Muscle of arm (tissue), 12 donors: ENCODE results near the gene SCNM1. TPM values are rescaled to one million over a fixed set of nuclear protein-coding genes. Genes with fewer than 3 reads are reported as not detected.

Source experiments
- DNase-seq: peaks from one replicate; pipeline ENCODE4 v3.0.0-alpha.2; 2013
- polyA plus RNA-seq, 12 donors: library from polyadenylated mRNA; unstranded; fragments of 120-200 nt; gene quantifications; one replicate each; pipeline ENCODE4 v1.2.1, GENCODE V29; 2013; ENCODE audit not compliant: insufficient read length in 12 of 12

The SCNM1 gene
- polyA plus RNA-seq, 12 donors, result 23.1 to 54.8 (median 39.1) TPM; not detected in 1

DNA sequence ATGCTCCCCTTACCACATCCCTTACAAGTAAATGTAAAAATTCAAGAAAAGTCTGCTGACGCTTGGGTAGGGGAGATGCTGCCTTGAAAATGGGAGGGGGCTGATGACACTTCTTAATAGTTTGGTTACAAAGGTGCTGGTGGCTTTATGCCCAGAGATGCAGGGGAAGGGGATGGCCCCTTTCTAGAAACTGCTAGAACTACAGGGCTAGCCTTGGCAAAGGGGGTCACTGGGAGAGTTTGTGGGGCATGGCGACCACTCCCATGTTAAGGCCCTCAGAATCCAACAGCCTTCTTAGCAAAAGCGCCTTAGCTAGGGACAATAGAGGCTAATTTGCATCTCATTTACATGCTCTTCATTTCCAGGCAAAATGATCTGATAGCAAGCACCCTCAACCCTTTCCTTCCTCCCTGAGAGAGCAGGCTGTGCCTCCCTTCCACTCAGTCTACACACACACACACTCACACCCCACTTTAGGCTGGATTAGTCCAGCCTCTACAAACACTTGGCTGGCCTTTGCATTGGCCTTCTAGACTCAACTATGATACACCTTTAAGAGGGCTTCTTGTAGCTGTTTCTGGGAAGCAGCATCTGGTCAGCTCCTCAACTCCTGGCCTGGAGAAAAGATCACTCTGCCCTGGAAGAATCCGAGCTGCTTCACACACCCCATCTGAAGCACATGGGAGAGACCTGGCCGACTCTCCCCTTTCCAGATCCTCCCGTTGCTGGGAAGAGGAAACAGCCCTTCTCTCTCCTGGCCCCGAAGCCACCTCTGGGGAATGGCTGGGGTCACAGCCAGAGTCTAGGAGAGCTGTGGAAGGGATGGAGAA, 21.3 kb upstream of the SCNM1 start:
- DNase-seq, result peak; percentile 64

DNA sequence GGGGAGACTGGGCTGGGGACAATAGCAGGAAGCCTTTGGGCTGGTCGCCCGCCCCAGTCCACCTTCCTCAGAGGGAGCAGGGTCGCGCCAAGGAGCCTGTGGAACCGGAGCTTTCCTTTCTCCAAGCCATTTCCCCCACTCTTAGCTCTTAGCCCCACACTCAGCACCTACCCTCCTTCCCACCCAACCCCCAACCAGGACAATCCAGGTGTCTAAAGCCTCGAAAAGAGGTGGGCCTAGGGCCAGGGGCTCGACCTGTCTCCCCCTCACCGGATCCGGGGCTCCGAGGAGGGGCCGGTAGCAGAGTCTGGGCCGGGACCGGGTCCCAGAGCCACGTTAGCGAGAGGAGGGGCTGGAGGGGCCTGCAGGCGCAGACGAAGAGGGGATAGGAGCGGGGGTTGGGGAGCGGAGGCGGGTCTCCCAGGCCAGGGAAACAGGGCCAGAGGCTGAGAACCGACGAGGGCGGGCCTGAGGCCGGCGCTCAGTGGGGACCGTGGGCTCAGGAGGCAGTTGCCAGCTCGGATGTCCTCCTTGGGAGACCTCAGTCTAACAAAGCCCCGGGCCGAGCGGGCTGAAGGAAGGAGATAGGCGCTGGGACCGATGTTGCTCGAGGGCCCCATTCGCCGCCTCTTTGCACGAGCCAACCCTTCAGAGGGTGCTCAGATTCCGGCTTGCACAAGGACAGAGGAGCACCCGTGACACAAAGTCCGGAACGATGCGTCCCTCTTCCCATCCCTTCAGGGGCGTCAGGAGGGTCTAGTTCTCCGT, 20.5 kb upstream of the SCNM1 start:
- no peak for DNase-seq

DNA sequence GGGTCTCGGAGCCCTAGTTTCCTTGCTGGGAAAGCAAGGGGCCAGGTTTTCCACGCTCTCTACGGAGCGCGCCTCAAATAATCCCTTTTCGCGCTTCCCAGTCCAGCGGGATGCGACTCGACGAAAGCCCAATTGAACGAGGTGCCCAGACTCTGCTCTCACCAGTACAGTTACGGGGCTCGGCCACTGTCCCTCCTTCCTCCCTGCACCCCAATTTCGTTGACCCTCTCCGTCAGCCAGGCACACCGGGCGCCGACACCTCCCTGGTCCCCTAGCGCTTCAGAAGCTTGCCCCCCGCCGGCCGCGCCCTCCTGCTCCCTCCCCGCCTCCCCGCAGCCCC, 19.9 kb upstream of the SCNM1 start:
- no peak for DNase-seq

DNA sequence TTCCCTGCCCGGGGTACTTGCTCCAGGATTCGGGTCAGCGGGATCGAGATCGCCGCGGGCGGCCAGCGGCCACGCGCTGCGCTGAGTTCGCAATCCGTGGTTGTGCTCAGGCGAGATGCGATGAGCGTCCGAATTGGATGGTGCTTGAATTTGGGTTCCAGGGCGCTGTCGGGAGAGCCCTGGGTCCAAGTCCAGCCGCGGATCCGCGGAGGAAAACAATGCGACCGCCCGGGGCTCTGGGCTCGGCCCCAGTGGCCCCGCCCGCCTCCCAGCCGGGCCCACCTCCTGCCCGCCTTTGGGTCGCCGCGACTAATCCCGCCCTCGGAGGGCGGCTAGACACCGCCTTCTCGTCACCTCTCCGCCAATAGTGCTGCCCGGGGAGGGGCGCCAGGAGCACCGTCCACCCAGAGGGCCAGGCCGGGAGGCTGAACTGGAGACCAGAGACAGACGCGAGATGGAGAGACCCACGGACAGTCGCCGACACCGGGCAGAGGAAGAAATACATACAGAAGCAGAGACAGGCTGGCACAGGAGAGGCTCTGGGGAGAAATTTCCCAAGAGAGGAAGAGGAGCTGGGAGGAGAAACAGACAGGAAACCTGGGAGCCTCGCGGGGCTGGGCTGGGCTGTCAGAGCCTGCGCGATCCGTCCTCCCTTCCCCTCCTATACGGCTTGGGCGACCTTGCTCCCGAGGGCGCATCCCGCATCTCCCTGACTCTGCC, 19.4 kb upstream of the SCNM1 start, which contains the start of gene SEMA6C:
SEMA6C (minus strand) TSS at position 220 of the 720 bp plus-strand sequence. CDS start 4,010 bp downstream, outside the sequence.
- DNase-seq, result peak; percentile 95

DNA sequence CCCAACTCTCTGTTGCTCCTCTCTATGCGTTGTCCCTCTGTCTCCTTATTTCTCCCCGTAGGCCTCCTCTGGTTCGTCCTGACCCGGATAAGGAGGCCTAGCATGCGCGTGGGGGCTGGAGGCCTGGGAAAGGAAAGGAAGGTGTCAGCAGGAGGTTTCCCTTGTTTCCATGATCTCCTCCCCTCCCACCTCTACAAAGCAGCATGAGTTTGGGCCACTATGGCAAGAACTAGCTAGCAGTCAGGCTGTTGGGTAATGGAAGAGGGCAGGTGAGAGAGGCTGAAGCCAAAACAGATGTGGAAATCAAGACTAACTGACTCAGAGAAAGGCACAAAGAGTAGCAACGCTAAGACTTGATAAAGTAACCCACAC, 18.8 kb upstream of the SCNM1 start:
- DNase-seq, result no peak

DNA sequence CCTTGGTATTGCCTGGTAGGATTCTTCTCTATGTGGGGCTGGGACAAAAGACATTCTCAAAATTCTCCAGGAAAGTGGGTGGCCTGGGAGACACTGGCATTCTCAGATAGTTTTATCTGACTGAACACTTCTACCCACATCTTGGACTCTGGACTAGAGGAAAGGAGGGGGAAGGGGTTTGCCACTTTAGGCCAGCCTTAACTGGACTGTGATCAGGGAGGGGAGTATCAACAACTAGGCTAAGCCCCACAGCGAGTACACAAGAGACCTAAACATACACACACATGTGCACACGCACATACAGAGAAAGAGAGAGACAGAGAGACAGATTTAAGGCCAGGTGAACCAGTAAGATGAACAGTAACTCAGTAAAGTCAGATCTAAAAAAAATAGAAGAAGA, 18.3 kb upstream of the SCNM1 start:
- DNase-seq, result no peak

DNA sequence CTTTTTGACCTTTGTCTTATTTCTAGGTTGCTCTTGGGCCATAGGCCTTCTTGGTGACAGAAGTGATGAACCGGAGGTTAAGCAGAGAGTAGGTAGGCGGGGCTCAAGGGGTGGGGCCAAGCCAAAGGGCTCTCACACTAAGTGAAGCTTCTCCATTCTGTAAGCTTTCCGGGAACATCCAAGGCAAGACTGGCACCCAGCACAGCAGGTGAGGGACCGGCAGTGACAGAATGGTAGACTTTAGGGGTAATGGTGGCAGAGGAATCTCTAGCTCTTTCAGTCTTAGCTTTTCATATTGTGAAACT, 9.5 kb upstream of the SCNM1 start, which contains the start of gene TNFAIP8L2:
TNFAIP8L2 (plus strand) TSS at position 135 of the 305 bp plus-strand sequence. CDS start 2,049 bp downstream, outside the sequence.
- no peak for DNase-seq

DNA sequence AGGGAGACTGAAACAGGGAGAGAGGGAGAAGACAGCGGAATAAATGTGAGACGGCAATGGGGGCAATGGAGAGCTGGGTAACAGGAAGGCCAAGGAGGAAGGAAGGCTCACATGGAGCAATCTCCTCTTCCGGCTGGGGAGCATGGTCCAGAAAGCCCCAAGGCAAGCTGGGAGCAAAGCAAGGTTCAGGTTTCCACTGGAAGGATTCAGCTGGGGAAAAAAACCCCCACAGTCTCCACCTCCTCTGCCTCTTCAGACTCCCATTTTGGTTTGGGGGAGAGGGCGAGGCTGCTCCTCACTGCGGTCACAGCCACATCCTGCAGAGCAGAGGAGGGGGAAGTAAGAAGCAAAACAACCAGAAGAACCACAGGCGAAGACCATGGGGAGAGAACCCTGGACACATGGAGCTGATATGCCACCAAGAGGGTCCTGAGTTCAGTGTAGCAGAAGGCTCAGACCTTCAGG, 8.8 kb upstream of the SCNM1 start:
- DNase-seq, result no peak

DNA sequence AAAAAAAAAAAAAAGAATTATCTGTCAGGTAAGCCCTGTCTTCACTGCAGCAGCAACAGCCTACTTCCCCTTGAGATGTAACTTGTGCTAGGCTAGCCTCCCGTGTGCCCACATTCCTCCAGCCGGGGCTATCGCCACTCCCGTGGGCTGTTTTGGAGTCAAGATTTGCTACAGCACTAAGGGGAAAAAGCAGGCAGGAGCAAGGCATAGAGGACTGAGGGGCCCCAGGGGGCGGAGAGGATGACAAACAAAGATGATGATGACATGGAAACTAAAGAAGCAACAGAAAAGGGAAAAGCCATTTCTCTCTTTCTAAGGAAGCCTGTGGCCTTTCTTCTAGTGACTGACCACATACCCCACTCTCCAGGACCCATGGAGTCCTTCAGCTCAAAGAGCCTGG, 7.6 kb upstream of the SCNM1 start:
- no peak for DNase-seq

DNA sequence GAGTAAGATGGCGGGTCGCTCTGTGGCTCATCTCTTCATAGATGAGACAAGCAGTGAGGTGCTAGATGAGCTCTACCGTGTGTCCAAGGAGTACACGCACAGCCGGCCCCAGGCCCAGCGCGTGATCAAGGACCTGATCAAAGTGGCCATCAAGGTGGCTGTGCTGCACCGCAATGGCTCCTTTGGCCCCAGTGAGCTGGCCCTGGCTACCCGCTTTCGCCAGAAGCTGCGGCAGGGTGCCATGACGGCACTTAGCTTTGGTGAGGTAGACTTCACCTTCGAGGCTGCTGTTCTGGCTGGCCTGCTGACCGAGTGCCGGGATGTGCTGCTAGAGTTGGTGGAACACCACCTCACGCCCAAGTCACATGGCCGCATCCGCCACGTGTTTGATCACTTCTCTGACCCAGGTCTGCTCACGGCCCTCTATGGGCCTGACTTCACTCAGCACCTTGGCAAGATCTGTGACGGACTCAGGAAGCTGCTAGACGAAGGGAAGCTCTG, 7.1 kb upstream of the SCNM1 start:
- no peak for DNase-seq

DNA sequence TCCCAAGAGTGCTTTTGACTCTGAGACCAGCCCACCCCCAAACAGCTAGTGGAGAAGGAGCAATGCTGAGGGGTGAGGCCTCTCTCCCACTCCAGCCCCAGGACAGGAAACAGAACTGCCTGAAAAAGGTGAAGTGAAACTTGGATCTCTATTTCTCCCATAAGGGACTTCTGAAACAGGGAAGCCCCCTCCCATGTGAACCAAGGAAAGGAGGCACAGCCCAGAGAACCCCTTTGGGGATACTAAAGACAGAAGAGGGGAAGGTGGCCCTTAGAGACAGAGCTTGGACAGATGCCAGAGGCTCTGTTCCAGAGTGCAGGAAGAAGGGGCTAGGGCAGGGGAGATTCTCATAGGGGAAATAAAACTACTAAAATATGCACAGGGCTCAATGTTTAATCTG, 6.6 kb upstream of the SCNM1 start:
- DNase-seq, result no peak

DNA sequence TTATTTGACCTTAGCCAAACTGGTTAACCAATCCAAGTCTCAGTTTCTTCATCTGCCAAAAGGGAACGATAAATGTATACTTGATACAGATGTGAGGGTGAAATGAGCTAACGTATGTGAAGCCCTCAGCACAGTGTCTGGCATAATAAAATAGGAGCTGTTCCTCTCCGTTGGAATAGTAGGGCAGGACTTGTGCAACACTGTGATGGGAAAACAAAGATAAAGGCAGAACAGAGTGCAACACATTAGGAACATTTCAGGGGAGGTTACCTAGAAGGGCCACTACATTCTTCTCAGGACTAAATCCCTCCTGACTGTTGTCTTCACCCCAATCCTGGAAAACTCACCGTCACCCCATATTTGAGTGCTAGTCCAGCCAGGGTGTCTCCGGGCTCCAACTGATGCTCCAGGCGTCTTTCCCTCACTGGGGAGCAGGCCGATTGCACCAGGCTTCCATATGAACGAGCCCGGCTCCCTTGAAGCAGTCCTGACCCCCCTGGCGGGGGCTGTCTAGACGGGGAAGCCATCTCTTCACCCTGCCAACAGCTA, 1.1 kb upstream of the SCNM1 start:
- no peak for DNase-seq

DNA sequence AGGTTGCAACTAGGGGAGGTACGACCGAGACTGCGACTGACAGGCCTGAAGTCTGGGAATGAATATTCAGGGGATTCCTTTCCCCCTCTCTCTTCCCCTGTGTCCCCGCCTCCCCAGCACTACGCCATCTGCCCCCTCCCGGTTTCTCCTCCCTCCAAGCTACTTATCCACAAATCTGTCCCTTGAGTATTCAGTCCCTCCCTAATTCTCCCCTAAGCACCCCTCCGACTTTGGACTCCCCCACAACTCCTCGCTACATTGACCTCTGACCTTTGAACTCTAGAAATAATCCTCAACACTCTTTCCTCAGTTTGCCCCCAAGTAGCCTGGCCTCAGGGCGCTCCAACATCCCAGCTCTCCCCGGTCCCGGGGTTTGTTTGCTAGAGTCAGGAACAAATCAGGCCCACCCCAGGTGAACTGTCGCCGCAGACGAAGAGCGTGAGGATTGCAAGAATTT, 635 bp upstream of the SCNM1 start:
- peak; percentile 67 for DNase-seq

DNA sequence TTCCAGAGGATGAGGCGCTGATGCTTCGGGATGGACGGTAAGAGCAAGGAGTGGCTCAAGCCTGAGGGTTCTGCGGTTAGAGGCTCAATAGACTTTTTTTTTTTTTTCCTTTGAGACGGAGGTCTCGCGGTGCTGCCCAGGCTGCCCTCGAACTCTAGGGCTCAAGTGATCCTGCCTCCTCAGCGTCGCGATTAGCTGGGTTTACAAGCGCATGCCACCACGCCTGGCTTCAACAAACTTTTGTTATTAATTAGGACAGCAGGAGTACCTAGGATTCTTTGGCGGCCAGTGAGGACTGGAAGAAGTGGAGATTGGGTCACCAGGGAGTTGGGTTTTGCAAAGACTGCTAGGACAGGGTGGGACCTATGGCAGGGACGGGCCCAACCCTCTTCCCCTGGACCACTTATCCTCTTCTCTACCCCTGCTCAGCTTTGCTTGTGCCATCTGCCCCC, 587 bp downstream of the SCNM1 start:
- no peak for DNase-seq

DNA sequence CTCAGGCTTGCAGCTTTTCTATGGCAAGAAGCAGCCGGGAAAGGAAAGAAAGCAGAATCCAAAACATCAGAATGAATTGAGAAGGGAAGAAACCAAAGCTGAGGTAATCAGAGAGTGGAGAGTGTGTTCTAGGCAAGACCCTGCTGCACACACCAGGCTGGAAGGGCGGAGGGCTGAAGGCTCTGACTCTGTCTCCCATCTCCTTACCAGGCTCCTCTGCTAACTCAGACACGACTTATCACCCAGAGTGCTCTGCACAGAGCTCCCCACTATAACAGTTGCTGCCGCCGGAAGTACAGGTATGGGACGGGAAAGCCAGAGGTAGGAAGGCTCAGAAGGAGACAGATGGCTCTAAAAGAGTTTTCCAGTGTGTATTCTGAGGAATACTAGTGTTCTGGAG, 1.2 kb downstream of the SCNM1 start:
- no peak for DNase-seq

DNA sequence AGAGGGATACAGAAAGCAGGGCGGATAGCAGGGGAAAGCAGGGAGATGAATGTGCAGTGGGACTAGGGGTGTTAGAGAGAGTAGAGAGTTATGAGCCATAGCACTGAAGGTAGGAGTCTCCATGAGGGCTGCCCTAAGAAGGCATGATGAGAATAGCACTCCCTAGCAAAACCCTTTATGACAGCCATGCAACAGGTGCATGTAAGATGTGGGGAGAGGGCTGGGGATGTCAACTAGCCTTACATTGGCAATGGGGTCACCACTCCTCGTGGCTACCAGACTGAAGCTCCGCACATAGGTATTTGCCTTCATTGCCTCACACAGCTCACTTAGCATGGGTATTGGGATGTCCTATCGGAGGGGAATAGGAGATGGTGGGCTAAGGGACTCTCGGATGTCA, 5.2 kb downstream of the SCNM1 start:
- no peak for DNase-seq

DNA sequence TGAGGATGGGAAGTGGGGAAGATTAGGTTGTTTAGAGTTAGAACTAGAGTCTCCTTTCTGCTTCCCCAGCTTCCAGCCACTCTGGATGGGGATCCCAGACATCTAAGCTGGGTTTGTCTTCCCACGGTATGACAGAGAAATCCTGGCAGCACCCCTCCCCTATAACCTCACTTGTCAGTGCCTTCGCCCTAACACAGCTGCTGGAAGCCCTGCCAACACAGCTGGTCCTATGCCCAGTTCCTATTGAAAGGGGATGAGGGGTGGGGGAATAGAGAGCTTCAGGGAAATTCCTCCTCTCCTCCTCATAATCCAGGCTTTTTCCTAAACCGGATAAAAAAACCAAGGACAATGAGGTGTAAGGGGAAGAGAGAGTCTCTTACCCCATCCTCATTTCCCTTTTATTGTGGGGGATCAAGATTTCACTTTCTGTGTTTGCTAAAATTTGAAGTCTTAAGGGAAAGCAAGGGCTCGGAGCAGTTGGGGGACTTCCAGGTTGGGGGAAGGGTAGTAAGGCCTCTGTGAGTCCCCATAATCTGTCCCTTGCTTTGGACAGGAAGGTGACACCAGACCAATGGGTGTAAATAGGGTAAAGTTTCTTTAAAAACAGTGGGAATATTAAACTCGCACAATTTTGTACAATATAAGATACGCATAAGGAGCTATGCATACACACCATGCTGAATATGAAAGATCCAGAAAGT, 9.2 kb downstream of the SCNM1 start:
- DNase-seq, result peak; percentile 57

DNA sequence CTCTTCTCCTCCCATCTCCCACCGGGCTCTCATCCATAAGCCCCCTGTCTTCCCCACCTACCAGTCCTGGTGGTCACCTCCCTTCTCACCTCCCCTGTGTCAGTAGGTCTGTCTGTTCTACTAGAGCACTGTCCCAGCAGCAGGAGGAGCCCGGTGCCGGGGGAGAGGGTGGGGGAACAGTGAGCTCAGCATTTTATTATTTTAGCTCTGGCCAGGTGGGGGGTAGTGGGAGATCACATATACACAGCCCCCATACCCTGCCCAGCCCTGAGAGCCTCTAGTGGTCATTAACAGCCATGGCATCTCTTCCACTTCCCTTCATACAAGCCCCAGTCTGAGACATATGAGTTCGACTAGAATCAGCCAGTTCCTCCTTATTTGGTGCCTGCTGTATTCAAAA, 9.9 kb downstream of the SCNM1 start, which contains the start of gene TMOD4:
TMOD4 (minus strand) TSS at position 119 of the 400 bp plus-strand sequence. CDS start 1,106 bp downstream, outside the sequence.
- no peak for DNase-seq

DNA sequence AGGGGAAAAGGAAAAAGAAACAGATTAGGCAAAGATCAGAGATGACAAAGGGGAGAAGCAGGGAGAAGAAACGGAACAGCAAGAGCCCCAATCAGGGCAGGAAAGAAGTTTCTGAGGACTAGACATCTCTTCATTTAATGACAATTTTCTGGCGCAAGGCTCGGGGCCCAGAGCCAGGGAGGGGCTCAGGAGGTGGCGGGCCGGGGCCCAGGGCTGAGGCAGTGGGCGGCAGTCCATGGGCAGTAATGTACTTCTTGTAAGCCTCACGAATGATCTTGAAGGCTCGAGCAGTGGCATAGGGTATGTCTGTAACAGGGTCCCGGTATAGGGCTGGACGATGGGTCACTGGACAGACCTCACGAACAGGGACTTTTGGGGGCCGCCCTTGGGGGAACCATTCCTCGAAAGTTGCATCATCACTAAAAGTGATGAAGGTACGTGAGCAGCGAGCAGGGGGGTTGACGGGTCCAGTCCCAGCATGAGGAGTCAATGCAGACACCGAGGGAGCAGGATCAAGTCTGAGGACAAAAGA, 10.6 kb downstream of the SCNM1 start:
- no peak for DNase-seq

DNA sequence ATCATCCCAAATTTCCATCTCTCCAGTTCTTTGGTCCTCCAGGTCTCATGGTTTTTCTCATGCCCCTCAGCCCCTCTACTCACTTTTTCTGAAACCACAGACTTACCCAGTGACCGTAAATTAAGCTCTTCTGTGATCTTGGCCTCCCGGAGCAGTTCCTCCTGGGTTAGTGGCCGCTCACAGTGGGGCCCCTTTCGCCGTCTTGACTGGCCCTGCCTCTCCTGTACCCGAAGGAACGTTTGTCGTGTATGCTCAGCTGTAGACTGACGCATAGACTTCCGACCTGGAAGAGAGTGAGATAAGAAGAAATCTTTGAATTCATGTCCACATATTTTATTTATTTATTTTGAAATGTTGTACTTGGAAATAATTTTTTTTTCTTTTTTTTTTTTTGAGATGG, 18.3 kb downstream of the SCNM1 start:
- no peak for DNase-seq

DNA sequence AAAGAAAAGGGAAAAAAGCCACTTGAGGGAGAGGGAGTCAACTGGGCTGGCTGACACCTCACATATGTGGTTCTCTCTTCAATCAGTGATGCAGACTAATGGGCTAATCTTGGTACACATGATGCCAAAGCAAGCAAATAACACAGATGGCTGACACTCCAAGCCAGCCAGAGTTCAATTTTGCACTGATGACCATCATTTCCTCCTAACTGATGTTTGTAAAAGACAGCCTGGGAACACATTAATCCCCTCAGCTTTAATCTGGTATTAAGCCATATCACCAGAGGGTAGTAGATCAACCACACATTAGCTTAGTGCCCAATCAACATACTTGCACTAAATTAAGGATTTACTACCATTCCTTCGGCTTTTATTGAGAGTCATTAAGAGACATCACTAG, 21.3 kb downstream of the SCNM1 start:
- no peak for DNase-seq
